Endothelial cell of umbilical vein (primary cell): Measurements from ENCODE around the gene SNX5. TPM values are rescaled to one million over a fixed set of nuclear protein-coding genes. Genes with fewer than 3 reads are reported as not detected.
A peak's percentile ranks its signal among the peaks of the same experiment; 100 is the strongest.

ENCODE experiments used
- BruUV-seq: library from RNA; stranded (reverse); fragments of 400-500 nt; replicated peaks from 2 replicates; lab custom pipeline; 2021; lab: Mats Ljungman, UMichigan
- CTCF ChIA-PET: fragments of 300-600, 350-600 bp; sonication (Branson Sonifier 250); formaldehyde crosslinking; loops from one replicate; lab custom pipeline; 2021; ENCODE audit warnings: antibody characterized with exemption, inconsistent platforms; lab: Charles Lee
- POLR2A ChIA-PET: fragments of 300-600, 350-600 bp; sonication (Branson Sonifier 250); formaldehyde crosslinking; loops from one replicate; lab custom pipeline; 2021; ENCODE audit warnings: antibody characterized with exemption, inconsistent platforms; lab: Charles Lee
- DNase-seq: peaks from one replicate; pipeline ENCODE4 v3.0.0-alpha.2; 2011; ENCODE audit warnings: low read depth, low spot score
- FAIRE-seq: peaks from 2 replicates; lab custom pipeline; 2011; peaks lifted over from hg19 to GRCh38; lab: Jason Lieb, UNC
- H2AFZ ChIP-seq: 2 replicates; pipeline ENCODE4 v1.6.0; 2012; ENCODE audit warnings: low read depth, low read length, control low read depth, inconsistent platforms
- H3K27ac ChIP-seq: 2 replicates; pipeline ENCODE4 v1.5.1; 2011; ENCODE audit warnings: low read depth, mild to moderate bottlenecking, control low read depth, low read length, moderate library complexity; ENCODE audit not compliant: insufficient read depth
- H3K27me3 ChIP-seq, 2 experiments: 2 replicates each; pipeline versions ENCODE4 v1.6.0 to v1.6.1; 2011; ENCODE audit warnings: low read length in 2 of 2, mixed read lengths in 1 of 2; ENCODE audit not compliant: control insufficient read depth in 2 of 2, insufficient read depth in 2 of 2
- H3K36me3 ChIP-seq, 2 experiments: 2 replicates in 1 of 2; 3 replicates in 1 of 2; pipeline ENCODE4 v1.5.1; 2011; ENCODE audit warnings: low read length in 2 of 2, mild to moderate bottlenecking in 1 of 2, moderate library complexity in 1 of 2; ENCODE audit not compliant: control insufficient read depth in 2 of 2, insufficient read depth in 2 of 2; ENCODE audit errors: extremely low read depth in 1 of 2
- H3K4me1 ChIP-seq: 3 replicates; pipeline ENCODE4 v1.5.1; 2011; ENCODE audit warnings: mild to moderate bottlenecking, low read length; ENCODE audit not compliant: control insufficient read depth, insufficient read depth; ENCODE audit errors: extremely low read depth
- H3K4me2 ChIP-seq: 2 replicates; pipeline ENCODE4 v1.6.1; 2011; ENCODE audit warnings: low read length, control low read depth, mixed read lengths; ENCODE audit not compliant: insufficient read depth
- H3K4me3 ChIP-seq, 3 experiments: fragments of 200-600 bp in 1 of 3; sonication (generic), shearing (Covaris generic) in 1 of 3; replicated peaks in 1 of 3; 2 replicates each; pipeline ENCODE4 v1.5.1; 2011 to 2016; ENCODE audit warnings: control low read depth in 3 of 3, low read length in 3 of 3, mild to moderate bottlenecking in 2 of 3, inconsistent platforms in 1 of 3, low read depth in 1 of 3, moderate library complexity in 1 of 3; ENCODE audit not compliant: insufficient read depth in 1 of 3
- H3K79me2 ChIP-seq: 2 replicates; pipeline ENCODE4 v1.6.0; 2012; ENCODE audit warnings: low read length, inconsistent platforms; ENCODE audit not compliant: control insufficient read depth, insufficient read depth
- H3K9ac ChIP-seq: replicated peaks from 2 replicates; pipeline ENCODE3; 2011; ENCODE audit warnings: low read length, control low read depth; ENCODE audit not compliant: insufficient read depth; ENCODE audit errors: extremely low read depth
- H3K9me1 ChIP-seq: replicated peaks from 3 replicates; pipeline ENCODE4 v1.6.0; 2011; ENCODE audit warnings: mild to moderate bottlenecking, low read length; ENCODE audit not compliant: control insufficient read depth, insufficient read depth; ENCODE audit errors: extremely low read depth
- H3K9me3 ChIP-seq: replicated peaks from 2 replicates; pipeline ENCODE4 v1.5.1; 2012; ENCODE audit warnings: low read length, inconsistent platforms; ENCODE audit not compliant: control insufficient read depth, insufficient read depth
- H4K20me1 ChIP-seq: replicated peaks from 2 replicates; pipeline ENCODE3; 2011; ENCODE audit warnings: mild to moderate bottlenecking, low read length; ENCODE audit not compliant: control insufficient read depth, insufficient read depth; ENCODE audit errors: extremely low read depth
- CTCF ChIP-seq, 2 donors: IDR thresholded peaks; 1 replicate in 1 of 2; 2 replicates in 1 of 2; pipeline ENCODE4 v1.5.1; 2011; ENCODE audit warnings: low read length in 2 of 2, mild to moderate bottlenecking in 2 of 2, moderate library complexity in 2 of 2, control low read depth in 1 of 2, inconsistent platforms in 1 of 2, low read depth in 1 of 2; ENCODE audit not compliant: insufficient read depth in 1 of 2; ENCODE audit errors: extremely low read depth in 1 of 2
- POLR2A ChIP-seq: IDR thresholded peaks from 2 replicates; pipeline ENCODE4 v1.6.1; 2012; ENCODE audit warnings: low read depth, mild to moderate bottlenecking, control low read depth, low read length
- dilution Hi-C: fragments of 300-500 bp; cut with MboI; formaldehyde crosslinking; loops from one replicate; pipeline ENCODE4 v1.15.0; 2019; ENCODE audit warnings: low sequenced_read_pairs; ENCODE audit not compliant: extremely low pct_ligation_motif_present
- intact Hi-C: fragments of 100-400 bp; cut with micrococcal nuclease; formaldehyde crosslinking; loops from one replicate; pipeline ENCODE4 v1.10.0; 2022
- polyA plus RNA-seq, 4 experiments: library from polyadenylated mRNA; depleted of rRNA in 3 of 4; stranded (reverse) in 3 of 4; unstranded in 1 of 4; fragments of >200 nt; gene quantifications; 2 replicates each; pipeline versions ENCODE4 v1.2.1 to v1.2.3, GENCODE V29; 2011 to 2012; ENCODE audit warnings: missing spikeins in 1 of 4
- total RNA-seq: library from RNA; stranded (reverse); gene quantifications from 2 replicates; pipeline ENCODE4 v1.2.3, GENCODE V29; 2021

The SNX5 gene
- total and polyA plus RNA-seq, 2 donors (not counting 3 experiments of a cell fraction or from before 2014, with no cell fraction given) = 76.2 to 121 TPM

DNA sequence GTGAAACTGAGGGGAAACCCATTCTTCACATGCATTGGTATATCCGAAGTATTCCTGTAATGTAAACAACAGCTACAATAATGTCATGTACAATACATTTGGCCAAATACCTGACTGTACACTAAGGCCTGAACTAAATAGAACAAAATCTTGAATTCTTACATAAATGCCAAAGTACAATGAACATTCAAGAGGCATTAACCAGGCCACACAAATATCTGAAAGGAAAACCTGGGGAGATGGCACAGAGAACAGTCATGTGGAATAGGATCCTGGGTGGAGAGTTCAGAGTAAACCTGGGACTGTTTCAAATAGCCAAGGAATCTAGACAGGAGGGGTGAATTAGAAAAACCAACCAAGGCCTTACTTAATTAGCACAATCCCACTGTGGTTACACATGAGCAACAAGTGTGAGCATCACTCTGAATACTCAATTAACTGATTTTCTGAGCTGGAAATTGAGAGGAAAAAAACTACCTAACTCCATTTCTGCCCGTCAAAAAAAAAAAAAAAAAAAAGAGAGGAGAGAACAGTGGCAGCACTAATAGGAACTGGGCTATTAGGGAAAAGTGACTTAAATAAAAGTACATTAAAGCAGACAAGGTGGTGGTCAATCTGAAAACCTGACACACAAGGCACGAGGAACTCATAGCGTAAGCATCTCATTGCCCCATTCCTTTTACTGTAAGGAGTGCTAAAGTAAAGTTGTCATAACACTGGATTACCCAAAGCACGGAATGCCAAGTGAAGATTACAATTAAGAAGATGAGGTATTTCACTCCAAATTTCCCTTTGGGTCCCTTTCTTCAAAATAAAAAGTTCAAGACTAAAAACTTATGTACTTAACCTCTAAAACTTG, 10.9 kb downstream of the SNX5 start:
- intact Hi-C loops (loop anchor here (1.0 to 5.0 kb wide), 3 partner anchors 10 to 320 kb away; no protein-coding TSS in a partner anchor), dilution Hi-C loops (no loop called here)
- peaks cover 41% of the 10 kb centered on the region for H3K4me1 ChIP-seq
- H3K79me2 ChIP-seq = peaks cover 100% of the 10 kb centered on the region
- no peaks in the 10 kb centered on the region for H3K9me3 ChIP-seq
- H3K27ac ChIP-seq = no peak overlapping the region
- ChIA-PET CTCF (interaction anchor here (0.8 to 6.0 kb wide), 16 partner anchors 9 to 453 kb away, joined by 3 to 93 read pairs (median 6); partner anchors contain the start of genes MGME1 and SNX5), POLR2A (interaction anchor here (0.7 to 1.3 kb wide), 2 partner anchors 10 to 275 kb away, joined by 4 to 5 read pairs; partner anchors contain the start of gene SNX5)
- peak; percentile 3 for DNase-seq
- BruUV-seq = no TSS peak
- no peaks in the 10 kb centered on the region for H3K27me3 ChIP-seq
- H3K9me1 ChIP-seq = no peaks in the 10 kb centered on the region
- no peak for FAIRE-seq
- H4K20me1 ChIP-seq = no peaks in the 10 kb centered on the region
- peaks cover 23 to 27% of the 10 kb centered on the region in 2 experiments for H3K36me3 ChIP-seq
- H3K9ac ChIP-seq = no peak overlapping the region
- no peak overlapping the region for H2AFZ ChIP-seq
- peak overlapping the region; percentile 53 for H3K4me2 ChIP-seq
- TF ChIP-seq POLR2A (peak; percentile 19), CTCF (IDR thresholded peaks at IDR 0.05; ENCODE audit: extremely low read depth in 1 of 2, insufficient read depth in 1 of 2, low read depth in 1 of 2, low read length in 2 of 2) (no peak)
- no peak overlapping the region for H3K4me3 ChIP-seq
